ENCODE measurements around the gene CAB39L.

Gene CAB39L

GRCh38 chr13:49441312-49441711 lies 2.6 kb downstream of the CAB39L start:
- no peak for DNase-seq

- no peak for DNase-seq
Measured at GRCh38 chr13:49439609-49440008, 4.3 kb downstream of the CAB39L start.

GRCh38 chr13:49437705-49438104 lies 6.2 kb downstream of the CAB39L start:
- DNase-seq = no peak

GRCh38 chr13:49436890-49437289 lies 7.0 kb downstream of the CAB39L start:
- DNase-seq = no peak

GRCh38 chr13:49435992-49436391 lies 7.9 kb downstream of the CAB39L start:
- no peak for DNase-seq

- no peak for DNase-seq
Measured at GRCh38 chr13:49429121-49429520, 14.7 kb downstream of the CAB39L start.

- no peak for DNase-seq
Measured at GRCh38 chr13:49428041-49428763, 15.7 kb downstream of the CAB39L start.

GRCh38 chr13:49424011-49424560 lies 19.8 kb downstream of the CAB39L start:
- DNase-seq = no peak

DNA sequence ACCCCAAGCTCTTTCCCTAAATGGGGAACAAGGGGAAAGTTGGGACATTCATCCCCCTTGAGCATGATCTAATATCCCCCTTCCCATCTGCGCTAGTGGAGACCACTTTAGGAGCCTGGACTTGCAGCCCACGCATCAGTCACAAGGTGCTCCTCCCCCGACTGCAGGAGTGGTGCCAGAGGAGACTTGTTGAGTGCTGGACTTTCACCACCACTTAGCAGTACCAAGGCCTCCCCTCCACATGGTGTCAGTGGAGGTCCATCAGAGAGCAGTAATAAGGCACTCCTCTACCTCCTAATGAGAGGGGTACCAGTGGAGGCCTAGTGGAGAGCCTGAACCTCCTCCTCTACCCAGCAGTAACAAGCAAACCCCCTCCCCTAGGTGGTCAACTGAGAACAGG lies 22.5 kb downstream of the CAB39L start:
- DNase-seq = no peak

- no peak for DNase-seq
Measured at GRCh38 chr13:49419276-49419675, 24.6 kb downstream of the CAB39L start.

DNA sequence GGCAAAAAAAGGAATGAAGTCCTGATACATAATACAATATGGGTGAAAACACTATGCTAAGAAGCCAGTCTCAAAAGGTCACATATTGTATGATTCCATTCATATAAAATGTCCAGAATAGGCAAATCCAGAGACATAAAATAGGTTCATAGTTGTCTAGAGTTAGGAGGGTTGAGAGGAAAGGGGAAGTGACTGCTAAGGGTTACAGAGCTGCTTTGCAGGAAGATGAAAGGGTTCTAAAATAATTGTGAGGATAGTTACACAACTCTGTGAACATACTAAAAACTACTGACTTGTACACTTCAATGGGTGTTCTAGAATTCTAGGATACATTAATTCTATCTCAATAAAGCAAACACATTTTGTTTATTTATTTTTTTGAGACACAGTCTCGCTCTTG lies 25.7 kb downstream of the CAB39L start:
- DNase-seq = no peak

GRCh38 chr13:49417161-49417560 lies 26.7 kb downstream of the CAB39L start:
- no peak for DNase-seq

DNA sequence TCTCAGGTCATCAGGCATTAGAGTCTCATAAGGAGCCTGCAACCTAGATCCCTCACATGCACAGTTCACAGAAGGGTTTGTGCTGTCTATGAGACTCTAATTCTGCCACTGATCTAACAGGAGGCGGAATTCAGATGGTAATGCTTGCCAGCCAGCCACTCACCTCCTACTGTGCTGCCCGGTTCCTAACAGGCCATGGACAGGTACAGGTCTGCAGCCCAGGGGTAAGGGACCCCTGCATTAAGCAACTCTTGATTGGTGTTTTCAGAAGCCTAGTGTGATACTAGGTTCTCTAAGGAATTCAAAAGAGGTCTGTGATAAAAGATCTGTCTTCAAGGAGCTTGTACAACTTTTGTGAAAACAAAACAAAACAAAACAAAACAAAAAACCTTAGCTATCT lies 31.1 kb downstream of the CAB39L start:
- DNase-seq = no peak

GRCh38 chr13:49411353-49411752 lies 32.5 kb downstream of the CAB39L start:
- DNase-seq = no peak

- DNase-seq = no peak
Measured at GRCh38 chr13:49410477-49410876, 33.4 kb downstream of the CAB39L start.

DNA sequence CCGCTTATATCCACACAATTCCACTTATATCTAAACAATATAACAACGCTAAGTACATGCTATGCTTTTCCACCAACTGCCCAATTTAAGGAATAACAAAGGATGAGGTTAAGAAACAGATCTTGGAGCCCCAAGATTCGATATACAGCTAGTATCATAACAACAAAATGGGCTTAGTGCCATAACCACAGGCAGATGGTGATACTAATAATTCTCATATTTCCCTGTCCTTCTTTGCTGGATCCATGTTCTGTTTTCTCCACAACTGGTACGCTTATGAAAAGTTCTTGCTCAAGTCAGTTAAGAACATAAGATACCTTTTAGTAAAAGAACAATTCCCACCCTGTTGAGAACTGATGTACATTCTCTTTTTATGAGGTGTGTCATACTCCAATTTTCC lies 33.9 kb downstream of the CAB39L start:
- no peak for DNase-seq

DNA sequence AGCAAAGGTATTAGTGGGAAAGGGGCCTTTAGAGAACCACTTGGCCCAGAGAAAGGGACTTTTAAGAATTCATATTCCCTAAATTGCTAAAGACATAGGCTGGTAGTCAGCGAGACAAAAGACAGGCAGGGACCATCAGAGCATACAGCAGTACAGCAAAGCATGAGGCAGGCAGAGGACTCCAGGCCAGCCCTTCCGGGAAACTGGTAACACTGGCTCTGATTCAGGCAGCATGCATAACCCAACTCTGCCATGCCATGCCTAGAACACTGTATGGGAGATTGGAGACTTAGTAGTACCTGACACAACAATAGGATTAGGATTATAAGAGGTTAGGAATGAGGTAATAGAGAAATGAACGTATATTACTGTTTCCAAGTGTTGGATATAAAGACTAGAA lies 34.9 kb downstream of the CAB39L start:
- no peak for DNase-seq

DNA sequence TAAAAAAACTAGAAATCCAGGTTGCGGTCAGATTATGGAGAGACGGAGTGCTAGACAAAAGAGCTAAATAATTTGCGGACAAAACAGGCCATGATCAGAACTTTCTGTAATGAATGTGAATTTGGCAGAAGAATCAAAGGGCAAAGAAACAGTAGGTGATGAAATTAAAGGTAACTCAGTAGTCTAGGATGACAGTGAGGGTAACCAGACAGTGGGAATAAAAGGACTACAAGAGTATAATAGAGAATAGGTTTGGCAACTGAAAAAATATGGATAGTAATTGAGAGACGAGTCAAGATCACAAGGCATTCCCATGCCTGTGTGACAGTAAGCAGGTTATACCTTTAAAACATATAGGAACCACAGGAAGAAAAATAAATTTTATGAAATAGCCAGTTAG lies 35.9 kb downstream of the CAB39L start:
- no peak for DNase-seq

- no peak for DNase-seq
Measured at GRCh38 chr13:49407068-49407467, 36.8 kb downstream of the CAB39L start.

DNA sequence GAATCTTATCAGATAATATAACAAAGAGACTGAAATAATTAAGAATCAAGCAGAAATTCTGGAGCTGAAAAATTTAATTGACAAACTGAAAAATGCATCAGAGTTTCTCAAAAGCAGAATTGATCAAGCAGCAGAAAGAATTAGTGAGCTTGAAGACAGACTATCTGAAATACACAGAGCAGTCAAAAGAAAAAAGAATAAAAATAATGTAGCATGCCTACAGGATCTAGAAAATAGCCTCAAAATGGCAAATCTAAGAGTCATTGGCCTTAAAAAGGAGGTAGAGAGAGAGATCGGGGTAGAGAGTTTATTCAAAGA lies 39.2 kb downstream of the CAB39L start:
- DNase-seq = no peak

GRCh38 chr13:49403996-49404702 lies 39.7 kb downstream of the CAB39L start:
- DNase-seq = no peak

DNA sequence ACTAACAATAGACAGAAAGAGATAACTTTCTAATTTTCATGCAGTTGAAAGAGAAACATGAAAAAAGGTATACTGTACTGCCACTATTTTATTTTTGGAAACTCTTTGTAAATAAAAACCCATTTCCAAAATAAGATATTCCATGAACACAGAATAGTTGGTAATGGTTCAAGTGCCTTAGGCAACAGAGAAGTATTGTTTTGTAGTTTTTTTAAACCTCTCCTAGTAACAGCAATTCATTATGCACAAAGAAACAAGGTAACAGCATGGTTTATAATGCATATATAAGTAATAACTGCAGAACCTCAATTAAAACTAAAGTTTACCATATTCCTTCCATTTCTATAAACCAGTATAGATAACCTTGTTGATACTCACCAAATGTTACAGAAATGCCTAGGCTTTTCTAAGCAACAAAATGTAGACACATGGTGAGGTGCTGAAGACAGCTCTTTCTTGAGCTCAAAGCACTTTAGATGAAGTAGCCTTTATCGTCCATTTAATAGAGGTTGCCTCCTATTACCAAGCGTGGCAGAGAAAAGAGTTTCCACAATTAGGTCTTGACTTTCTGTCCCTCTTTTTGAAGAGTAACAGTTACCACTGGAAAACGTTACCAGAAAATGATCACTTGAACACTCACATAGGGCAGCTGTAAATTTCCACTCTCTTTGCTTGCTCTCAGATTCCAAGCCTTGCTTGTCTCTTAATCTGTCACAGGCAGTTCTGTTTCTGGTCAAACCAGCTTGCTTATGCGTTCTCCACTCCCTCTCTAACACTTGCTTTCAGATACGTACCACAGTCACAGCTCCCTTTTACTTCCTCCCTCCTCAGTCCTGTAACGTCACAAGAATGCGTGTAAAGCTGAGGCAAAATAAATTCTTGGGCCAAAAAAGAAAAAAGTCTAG lies 42.9 kb downstream of the CAB39L start:
- DNase-seq = no peak

- DNase-seq = no peak
Measured at GRCh38 chr13:49399801-49400472, 43.9 kb downstream of the CAB39L start.

Measured in activated gamma-delta T cell (primary cell).